ENCODE data around the gene TALDO1.

GRCh38 chr11:766936-767210 lies 19.6 kb downstream of the TALDO1 start:
- TF ChIP-seq CTCF (IDR thresholded peaks at IDR 0.05; ENCODE audit: poor library complexity, severe bottlenecking) = no peak
- TF ChIP-seq EZH2 (IDR thresholded peaks at IDR 0.05; ENCODE audit: borderline replicate concordance, insufficient read depth, low read length, poor library complexity, severe bottlenecking) = no peak
- no peak for TF ChIP-seq REST (IDR thresholded peaks at IDR 0.05; ENCODE audit: borderline replicate concordance)
- TF ChIP-seq RAD21 (conservative IDR thresholded peaks at IDR 0.05) = no peak
- TF ChIP-seq POLR2AphosphoS5 (IDR thresholded peaks at IDR 0.05) = no peak
- TF ChIP-seq TAF1 (IDR thresholded peaks at IDR 0.05; ENCODE audit: low read depth) = no peak
- TF ChIP-seq EP300 (conservative IDR thresholded peaks at IDR 0.05; ENCODE audit: poor library complexity, severe bottlenecking) = no peak
- no peak for TF ChIP-seq SMC3 (conservative IDR thresholded peaks at IDR 0.05; ENCODE audit: poor library complexity)

All from neural cell (in vitro differentiated cells).